Activated naive CD4-positive, alpha-beta T cell treated with anti-CD3 and anti-CD28 coated beads, Interleukin-2, amount 50 U/mL, for 16 hours (primary cell): ENCODE data around the gene TMEM214.
A peak's percentile ranks its signal among the peaks of the same experiment; 100 is the strongest.

Experiments used
- DNase-seq: peaks from one replicate; pipeline ENCODE4 v3.0.0-alpha.2; 2020

TMEM214 gene

DNA sequence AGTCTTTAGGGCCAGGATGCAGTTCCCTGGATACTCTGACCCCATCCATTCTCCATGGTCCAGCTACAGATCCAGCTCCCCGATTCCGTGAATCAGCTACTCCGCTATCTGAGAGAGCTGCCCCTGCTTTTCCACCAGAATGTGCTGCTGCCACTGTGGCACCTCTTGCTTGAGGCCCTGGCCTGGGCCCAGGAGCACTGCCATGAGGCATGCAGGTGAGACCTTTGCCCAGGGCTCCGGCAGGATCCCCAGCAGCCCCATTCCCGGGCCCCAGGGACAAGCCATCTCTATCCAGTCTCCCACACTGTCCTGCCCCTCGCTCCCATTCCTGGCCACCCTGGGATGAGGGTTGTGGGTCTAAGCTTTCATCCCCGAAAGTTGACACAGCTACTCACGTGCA lies 7.5 kb downstream of the TMEM214 start:
- no peak for DNase-seq

DNA sequence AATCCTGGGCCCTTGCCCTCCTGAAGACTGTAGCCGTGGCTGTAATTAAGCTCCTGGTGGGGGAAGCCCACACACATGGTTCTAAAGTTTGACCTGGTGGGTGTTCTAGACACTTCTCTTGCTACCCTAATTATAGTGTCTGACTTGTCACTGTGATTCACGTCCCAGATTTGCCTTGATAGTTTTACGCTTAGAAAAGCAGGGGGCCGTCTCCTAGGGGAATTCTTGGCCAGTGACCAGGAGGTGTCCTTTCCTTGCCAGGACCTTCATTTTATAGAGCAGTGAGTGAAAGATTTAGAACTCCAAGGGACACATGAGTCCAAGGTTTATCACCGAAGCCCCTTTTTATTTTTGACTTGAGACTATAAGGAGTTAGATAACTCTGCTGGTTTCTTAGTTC lies 9.0 kb downstream of the TMEM214 start:
- DNase-seq, result no peak

DNA sequence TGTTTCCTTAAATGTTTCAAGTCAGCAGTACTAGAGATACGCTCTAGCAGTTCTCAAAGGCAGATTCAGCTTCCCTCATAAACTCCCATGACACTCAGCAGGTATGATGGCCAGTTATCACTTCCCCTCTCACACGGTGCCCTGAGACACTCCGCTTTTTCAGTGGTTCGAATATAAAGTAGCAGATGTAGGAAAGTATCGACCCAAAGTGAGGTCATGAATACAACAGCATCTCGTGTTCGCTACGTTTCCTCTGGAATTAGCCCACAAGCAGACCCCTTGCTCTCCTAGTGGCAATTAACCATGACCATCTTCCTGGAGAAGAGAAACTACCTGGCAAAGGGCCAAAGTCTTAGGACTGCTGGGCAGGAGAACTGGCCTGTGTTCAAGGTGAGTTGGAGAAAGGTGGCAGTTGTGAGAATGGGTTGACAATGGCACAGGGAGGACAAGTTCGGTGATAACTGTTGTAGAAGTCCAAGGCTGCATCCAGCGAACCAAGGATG lies 9.4 kb downstream of the TMEM214 start:
- DNase-seq, result no peak

DNA sequence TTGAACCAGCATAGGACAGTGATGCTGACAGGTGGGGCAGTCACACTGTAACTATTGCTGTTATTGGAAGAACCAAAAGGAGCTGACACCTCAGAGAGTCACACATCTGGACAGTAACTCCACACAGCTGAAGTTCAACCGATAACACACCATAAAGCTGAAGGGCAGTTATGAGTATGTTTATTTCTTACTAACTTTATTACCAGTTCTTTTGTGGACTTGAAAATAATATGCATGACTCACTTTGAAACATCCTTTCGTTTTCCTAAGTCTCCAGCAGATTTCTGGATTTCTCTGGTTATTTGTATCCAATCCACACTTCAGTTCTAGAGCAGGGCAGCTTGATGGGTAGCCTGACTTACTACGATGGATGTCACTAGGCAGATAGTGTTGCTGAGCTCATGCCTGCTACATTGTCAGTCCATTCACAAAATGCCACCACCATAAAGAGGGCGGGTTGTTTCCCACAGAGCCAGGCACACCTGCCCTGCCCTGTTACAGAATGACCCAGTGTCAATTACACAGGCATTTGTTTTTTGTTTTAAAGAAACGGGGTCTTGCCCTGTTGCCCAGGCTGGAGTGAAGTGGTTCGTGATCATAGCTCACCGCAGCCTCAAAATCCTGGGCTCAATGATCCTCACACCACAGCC lies 10.3 kb downstream of the TMEM214 start:
- no peak for DNase-seq

DNA sequence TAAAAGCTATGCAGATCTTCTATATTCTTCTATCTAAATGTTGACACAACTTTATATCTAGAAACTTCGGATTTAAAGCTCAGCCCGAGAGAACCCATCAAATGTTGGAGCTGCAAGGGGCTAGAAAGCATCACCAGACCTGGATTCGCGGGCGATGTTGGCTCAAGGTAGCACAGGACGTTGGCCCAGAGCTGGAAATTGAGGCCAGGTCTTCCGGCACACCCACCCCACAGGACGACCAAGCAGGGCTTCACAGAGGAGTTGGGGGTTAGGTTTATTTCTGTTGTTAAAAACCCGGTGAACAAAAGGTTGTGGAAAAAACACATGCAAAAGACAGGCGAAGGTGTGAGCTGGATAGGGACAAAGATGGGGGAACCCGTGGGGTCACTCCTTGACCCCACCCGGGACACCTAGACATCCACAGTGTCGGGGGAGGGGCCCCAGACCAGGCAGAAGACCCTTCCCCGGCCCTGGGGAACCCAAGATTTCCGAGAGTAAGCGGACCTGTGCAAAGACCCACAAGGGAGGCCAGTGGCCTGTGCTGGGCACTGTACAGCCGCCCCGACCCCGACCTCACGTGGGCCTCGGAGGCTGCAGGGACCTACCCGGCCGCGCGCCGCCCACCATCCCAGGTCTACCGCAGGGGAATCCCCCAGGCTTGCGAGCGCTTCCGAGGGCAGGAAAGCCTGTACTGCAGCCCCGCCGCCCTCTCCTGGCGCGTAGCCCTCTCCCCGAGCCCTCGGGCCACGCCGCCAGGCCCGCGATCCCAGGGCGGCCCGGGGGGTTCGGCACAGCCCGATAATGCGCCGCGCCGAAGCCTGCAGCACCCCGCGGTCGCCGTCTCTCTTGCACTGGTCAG lies 16.9 kb downstream of the TMEM214 start:
- DNase-seq, result peak; percentile 72

DNA sequence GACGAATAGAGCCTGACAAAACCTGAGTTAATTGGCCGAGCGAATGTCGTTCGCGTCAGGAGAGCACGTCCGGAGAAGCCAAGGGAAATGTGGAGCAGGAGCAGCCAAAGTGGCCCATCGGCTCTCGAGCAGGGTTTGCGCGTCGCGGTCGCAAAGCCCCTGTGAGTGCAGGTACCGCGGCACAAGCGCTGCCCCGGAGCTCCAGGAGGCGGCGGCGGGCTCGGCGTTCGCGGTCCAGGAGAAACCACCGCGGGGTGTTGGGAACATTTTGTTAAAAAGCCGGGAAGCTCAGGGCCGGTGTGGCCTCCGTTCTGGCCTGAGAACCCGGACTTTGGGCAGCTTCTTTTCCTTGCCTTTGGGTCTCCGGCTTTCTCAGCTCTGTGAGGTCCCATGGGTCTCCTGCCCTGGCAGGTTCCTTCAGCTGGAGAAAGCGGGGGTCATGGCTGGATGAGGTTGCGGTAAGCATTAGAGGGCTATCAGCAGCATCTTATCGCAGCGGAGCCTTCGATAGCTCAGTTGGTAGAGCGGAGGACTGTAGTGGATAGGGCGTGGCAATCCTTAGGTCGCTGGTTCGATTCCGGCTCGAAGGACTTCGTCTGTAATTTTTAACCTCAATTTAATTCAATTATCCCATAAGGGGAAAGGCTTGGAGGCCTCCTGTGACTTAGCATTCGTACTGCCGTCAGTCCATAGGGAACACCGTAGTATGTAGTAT lies 17.7 kb downstream of the TMEM214 start:
- peak; percentile 85 for DNase-seq

DNA sequence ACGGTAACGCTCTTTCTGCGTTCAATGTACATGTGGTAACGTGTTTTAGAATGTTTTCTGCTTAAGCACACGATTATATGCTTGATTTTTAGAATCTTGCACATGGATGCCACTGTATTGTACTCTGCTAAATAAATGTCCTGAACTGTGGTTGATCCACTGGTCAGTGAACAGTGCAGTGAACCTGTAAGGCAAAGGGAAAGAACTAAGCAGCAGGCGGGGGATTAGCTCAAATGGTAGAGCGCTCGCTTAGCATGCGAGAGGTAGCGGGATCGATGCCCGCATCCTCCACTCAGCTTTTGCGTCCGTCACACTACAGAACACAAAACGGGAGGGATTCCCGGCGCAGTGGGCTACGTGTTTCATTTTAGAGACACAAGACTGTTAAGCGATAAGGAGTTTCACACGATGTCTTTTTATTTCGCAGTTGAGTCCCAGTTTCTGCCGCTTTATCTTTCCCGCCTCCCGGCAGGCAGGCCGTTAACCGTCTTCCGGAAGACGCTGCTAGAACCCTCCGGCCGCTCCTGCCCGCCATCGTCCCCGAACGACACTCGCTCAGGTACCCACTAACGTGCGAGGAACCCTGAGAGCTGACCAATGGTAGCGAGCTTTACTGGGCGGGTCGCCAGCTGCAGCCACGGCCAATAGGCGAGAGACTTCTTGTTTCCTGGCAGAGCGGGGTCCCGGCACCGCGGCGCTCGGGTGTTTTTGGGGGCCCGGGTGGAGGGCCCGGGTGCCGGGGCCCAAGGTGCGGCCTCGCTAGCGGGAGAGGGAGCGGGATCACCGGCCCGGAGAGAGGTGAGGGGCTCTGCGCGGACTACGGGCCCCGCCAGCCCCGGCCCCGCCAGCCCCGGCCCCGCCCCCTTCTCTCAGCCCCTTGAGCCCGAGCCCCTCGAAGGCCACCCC lies 18.5 kb downstream of the TMEM214 start, which contains the start of gene AGBL5:
Gene AGBL5, plus strand, starts transcription at position 673 of the 906 bp plus-strand sequence. CDS start 1,291 bp downstream, outside the sequence.
- DNase-seq, result peak; percentile 94

DNA sequence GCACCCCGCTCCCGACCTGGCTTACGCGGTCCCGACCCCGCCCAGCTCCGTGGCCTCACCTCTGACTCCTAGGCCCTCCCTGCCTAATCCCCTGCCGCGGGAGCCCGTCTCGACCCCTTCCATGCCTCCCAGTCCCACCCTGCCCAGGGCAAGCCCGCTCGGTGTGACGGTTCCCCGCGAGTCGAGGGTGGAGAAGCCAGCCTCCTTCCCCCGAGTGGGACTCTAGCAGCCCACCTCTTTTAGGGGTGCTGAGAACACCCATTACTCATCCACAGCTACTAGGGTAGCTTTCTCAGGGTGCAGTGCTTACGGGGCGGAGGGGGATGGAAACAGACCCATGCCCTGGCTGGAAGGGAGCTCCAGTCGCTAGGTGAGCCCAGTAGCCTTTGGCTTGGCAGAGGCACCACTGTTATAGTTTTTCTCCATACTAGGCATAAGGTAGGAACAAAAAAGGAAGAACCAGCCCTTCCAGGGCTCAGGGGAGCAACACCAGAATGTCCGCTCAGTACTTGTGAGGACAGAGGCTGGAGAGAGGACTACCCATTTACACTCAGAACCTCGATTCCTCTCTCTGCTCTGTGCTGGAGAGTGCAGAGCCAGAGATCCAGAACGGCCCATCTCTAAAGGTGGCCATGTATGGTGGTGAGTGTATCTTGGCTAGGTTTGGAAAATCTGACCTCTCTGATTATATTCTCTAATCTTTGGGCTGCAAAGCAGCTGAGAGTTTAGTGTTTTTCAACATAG lies 19.3 kb downstream of the TMEM214 start:
- no peak for DNase-seq

DNA sequence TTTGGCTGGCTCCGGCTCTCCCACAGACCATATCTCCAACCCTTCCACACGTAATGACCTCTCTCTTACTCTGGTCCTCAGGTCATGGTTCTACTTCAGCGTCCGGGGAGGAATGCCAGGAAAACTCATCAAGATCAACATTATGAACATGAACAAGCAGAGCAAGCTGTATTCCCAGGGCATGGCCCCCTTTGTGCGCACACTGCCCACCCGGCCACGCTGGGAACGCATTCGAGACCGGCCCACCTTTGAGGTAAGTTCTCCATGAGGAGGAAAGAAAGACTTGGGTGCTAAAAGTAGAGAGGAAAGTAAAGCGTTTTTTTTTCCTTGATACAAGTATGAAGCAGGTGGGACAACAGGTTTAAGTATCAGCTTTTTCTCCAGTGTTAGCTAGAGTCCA lies 20.6 kb downstream of the TMEM214 start:
- DNase-seq, result no peak

DNA sequence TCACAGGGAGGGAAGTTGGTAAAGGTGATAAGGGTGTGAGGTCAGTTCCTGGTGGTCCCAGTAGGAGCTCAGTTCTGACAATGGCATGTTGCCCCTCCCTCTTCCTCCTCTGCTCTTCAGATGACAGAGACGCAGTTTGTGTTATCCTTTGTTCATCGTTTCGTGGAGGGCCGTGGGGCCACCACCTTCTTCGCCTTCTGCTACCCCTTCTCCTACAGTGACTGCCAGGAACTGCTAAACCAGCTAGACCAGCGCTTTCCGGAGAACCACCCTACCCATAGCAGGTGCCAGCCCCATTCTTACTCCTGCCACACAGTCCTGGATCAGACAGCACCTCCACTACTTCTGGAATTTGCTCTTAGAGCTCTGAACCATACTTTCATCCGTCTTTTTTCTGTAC lies 21.0 kb downstream of the TMEM214 start:
- DNase-seq, result no peak

DNA sequence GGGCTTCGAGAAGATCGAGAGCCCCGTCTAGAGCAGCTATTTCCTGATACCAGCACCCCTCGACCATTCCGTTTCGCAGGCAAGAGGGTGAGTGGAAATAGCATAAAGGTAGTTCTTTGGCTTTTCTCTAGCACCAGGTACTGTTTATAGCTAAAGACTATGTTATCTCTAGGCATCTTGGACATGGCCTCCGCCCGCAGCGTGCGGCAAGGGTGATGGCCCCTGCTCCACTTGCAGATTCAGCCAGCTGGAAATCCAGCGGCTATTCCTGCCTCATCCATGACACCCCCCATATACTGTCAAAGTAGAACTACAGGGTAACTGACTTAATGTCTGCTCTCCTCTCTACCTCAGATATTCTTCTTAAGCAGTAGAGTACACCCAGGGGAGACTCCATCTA lies 22.0 kb downstream of the TMEM214 start:
- no peak for DNase-seq

DNA sequence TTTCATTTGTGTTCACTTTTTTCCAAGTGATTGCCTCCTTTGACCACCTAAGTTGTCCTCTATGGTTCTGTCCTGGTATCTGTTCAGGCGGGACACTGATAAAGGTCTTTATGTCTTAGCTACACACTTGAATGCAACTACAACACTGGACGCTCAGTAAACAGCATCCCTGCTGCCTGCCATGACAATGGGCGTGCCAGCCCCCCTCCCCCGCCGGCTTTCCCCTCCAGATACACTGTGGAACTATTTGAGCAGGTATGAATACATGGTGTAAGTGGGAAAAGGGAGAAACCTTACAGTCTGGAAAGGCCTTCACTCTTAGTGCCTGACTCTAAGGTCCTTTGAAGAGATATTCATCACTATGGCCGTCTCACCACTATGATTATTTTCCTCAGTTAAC lies 24.4 kb downstream of the TMEM214 start:
- no peak for DNase-seq

DNA sequence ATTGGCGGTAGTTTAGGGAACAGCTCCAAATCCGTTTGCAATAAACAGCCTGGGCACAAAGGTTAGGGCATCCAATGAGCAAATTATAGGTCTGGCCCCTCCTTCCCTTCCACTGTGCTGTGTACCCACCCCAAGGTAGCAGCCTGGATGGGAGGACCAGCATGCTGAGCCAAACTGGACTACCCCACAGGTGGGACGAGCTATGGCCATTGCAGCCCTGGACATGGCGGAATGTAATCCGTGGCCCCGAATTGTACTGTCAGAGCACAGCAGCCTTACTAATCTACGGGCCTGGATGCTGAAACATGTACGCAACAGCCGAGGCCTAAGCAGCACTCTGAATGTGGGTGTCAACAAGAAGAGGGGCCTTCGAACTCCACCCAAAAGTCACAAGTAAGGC lies 25.4 kb downstream of the TMEM214 start:
- DNase-seq, result no peak

DNA sequence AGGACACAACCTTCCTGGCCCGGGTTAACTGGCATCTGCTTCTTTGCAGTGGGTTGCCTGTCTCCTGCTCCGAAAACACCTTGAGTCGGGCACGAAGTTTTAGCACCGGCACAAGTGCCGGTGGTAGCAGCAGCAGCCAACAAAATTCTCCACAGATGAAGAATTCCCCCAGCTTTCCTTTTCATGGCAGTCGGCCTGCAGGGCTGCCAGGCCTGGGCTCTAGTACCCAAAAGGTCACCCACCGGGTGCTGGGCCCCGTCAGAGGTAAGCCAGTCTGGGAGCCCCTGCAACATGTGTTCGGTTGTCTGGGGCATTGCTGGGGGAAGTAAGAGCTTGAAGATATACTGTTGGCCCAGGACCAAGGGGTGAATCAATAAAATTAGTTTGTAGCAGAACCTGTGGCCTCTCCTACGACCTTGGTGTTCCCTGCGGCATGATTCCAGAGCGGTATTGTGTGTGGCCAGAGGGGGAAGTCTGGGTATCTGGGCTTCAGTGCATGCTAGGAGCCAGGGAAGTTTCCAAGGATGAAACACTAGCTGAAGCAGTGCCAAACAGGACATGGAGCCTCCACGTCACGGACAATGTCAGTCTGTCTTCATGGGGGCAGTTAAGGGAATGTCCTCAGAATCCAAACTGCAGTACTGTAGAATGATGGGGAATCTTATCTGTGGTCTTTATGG lies 26.5 kb downstream of the TMEM214 start:
- no peak for DNase-seq

DNA sequence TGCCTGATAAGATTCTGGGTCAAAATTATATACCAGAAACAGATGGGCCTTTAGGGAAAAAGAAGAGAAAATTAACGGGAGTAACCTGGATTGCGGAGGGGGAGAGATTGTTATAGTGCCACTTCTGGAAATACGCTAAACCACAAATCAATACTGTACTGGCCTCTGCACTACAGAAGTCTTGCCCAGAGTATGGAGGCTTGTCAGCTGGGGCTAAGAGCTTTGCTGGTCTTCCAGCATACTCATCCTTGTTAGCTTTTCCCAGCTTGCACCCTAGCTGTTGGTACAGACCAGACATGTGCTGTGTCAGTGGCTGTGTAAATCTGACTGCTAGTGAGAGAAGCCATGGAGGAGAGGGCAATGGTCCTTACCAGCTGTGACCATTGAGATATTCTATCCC lies 27.6 kb downstream of the TMEM214 start:
- DNase-seq, result no peak

DNA sequence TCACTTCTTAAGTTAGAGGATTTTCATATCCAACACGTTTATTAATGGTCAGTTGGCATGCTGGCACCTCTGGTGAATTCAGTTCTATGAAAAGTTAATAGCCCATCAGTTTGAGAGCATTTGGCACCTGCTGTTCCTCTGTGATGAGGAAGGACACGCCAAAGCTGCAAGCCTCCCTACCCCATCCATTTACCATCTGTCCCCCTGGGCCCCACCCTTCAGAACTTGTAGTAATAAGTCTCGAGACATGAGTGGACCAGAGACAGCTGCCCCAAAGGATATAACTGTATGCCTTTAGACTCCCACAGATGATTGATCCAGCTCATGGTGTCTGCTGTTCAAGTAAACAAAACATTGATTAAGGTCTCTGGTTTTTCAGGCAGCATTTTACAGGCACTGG lies 32.4 kb downstream of the TMEM214 start:
- no peak for DNase-seq

DNA sequence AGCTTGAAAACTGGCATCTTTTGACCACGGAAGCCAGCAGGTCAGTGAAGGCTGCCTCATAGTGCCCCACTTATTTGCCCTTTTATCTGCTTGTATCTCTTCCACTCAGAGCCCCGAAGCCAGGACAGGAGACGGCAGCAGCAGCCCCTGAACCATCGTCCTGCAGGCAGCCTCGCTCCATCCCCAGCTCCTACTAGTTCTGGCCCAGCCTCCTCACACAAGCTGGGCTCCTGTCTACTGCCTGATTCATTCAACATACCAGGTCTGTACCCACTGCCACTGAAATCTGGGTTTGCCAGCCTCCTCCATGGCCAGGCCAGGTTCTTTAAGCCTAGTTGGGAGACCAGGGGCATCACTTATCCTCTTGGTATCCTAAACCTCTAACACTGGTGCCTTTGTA lies 34.6 kb downstream of the TMEM214 start:
- DNase-seq, result no peak

DNA sequence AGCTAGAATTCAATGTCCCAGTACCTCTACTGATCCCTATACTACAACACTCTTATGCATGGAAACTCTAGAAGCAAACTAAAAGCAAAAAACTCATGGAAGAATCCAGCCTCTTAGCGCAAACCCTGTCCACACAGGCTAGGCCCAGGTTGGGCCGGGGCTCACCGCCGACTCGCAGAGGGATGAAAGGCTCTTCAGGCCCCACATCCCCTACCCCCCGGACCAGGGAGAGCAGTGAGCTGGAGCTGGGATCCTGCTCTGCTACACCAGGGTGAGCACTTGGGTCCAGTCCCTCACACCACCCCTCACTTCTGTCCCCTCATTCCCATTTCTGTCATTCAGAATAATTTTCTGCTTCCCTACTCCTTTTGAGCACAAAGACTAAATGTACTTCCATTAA lies 36.7 kb downstream of the TMEM214 start:
- no peak for DNase-seq

DNA sequence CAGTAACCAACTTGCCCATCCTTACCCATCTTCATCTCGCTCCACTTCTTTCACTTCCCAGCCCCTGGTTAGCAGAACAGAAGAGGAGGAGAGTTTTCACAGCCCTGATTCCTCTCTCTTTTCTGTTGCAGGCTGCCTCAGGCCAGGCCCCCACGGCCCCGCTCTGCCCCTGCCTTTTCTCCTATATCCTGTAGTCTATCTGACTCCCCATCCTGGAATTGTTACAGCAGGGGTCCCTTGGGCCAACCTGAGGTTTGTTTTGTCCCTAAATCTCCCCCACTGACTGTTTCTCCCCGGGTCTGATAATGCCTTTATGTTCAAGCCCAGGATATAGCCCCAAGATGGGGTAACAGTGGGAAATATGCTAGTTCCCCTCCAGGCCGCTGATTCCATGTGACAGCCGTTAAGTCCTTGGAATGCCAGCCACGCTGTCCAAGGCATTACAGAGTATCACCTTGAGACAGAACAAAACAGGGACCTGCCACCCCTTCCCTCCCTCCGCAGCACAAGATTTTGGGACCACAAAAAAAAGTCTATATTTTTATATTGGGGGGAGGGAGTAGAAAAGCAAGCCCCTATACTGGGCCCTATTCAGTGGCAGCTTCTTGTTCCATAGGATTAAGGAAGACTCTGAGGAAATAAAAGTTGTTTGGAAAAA lies 37.3 kb downstream of the TMEM214 start:
- DNase-seq, result no peak

DNA sequence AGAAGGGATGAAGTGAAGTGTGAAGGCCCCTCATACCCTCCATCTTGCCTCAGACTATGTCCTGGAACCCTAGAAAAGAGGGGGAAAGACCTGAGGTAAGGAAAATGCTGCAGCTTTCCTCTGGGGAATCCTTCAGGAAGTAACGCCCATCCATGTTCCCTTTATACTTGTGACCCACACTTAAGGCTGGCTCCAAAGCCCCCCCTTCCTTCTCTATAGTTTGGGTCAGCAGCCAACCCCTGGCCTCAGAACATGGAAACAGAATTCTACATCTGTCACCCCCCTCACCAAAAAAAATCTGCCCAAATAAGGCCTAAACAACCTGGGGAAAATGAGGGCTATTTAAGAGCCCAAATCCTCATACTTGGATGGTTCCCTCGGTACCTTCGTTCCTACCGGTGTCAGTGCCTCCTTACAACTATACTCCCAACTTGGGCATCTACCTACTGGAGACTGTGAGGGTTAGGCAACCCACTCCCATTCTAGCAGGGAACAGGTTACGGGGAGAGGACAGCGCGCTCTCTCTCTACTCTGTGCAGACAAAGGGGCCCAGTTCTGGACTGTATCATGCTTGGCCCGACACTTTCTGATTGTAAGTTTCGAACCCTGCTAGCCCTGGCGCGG lies 38.0 kb downstream of the TMEM214 start:
- DNase-seq, result no peak
